HCT116 (cell line): ENCODE results near the gene HOXD9.

ENCODE experiments used
- CBX3 ChIP-seq: IDR thresholded peaks from 2 replicates; pipeline ENCODE4 v1.6.1; 2012; ENCODE audit warnings: low read depth
- CEBPB ChIP-seq: IDR thresholded peaks from 2 replicates; pipeline ENCODE4 v1.6.1; 2012; ENCODE audit warnings: low read depth
- ELF1 ChIP-seq: IDR thresholded peaks from 2 replicates; pipeline ENCODE4 v1.6.1; 2012; ENCODE audit warnings: low read depth, borderline replicate concordance
- EZH2 ChIP-seq: fragments of 200-600 bp; sonication (generic); IDR thresholded peaks from 2 replicates; pipeline ENCODE4 v1.6.1; 2017; ENCODE audit warnings: antibody characterized with exemption, mixed run types
- POLR2A ChIP-seq: IDR thresholded peaks from 2 replicates; pipeline ENCODE4 v1.7.0; 2011; ENCODE audit warnings: borderline replicate concordance; ENCODE audit not compliant: insufficient read depth, insufficient read length; ENCODE audit errors: extremely low read depth
- POLR2AphosphoS5 ChIP-seq: IDR thresholded peaks from 2 replicates; pipeline ENCODE4 v1.6.1; 2011; ENCODE audit warnings: mild to moderate bottlenecking, low read depth, low read length, moderate library complexity
- RAD21 ChIP-seq: IDR thresholded peaks from 2 replicates; pipeline ENCODE4 v1.6.1; 2012; ENCODE audit warnings: low read depth, mild to moderate bottlenecking
- REST ChIP-seq: IDR thresholded peaks from 2 replicates; pipeline ENCODE4 v1.6.1; 2012; ENCODE audit warnings: low read depth
- SIN3A ChIP-seq: IDR thresholded peaks from 2 replicates; pipeline ENCODE4 v1.6.1; 2012; ENCODE audit warnings: low read depth
- SRF ChIP-seq: IDR thresholded peaks from 2 replicates; pipeline ENCODE4 v1.6.1; 2012; ENCODE audit warnings: low read depth
- YY1 ChIP-seq: IDR thresholded peaks from 2 replicates; pipeline ENCODE4 v1.6.1; 2011; ENCODE audit warnings: low read length, low read depth, moderate library complexity, mild to moderate bottlenecking; ENCODE audit not compliant: insufficient replicate concordance; ENCODE audit errors: extremely low read depth
- TF ChIP-seq, protein P1 (sequence below): IDR thresholded peaks from 2 replicates; pipeline ENCODE4 v1.6.1; 2012
- TF ChIP-seq, protein P2 (sequence below), 3 experiments: fragments of 200-600 bp in 1 of 3; sonication (generic) in 1 of 3; IDR thresholded peaks in 2 of 3; conservative IDR thresholded peaks in 1 of 3; 2 replicates each; pipeline ENCODE4 v1.5.1; 2012 to 2017; ENCODE audit warnings: low read depth in 2 of 3, low read length in 2 of 3, antibody characterized with exemption in 1 of 3, borderline replicate concordance in 1 of 3, control low read depth in 1 of 3, mild to moderate bottlenecking in 1 of 3, mixed read lengths in 1 of 3, mixed run types in 1 of 3, moderate library complexity in 1 of 3; ENCODE audit not compliant: insufficient read depth in 1 of 3

DNA sequence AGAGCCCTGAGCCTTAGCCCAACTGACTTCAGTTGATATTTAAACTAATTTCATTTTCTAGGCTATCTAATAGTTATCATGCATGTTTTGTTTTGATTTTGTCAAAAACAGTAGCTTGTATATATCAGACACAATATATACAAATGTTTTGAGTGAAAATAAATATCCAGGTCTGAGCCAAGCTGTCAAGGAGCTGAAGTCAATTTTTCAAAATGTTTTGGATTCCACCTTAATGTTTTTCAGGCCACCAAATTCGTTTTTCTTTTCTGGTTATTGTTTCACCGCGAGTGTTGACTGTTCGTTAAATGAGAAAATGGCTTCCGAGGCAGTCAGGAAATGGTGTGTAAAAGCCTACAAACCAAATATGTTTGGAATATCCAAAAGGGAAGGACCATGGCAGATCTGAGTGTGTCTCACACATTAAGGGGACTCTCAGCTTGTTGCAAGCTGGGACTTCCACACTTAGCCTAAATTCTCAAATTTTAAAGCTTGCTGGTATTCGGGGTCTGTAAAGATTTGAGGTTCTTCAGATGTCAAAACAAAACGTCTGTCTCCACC lies 20.1 kb upstream of the HOXD9 start:
- TF ChIP-seq CBX3 = no peak
- TF ChIP-seq RAD21 = no peak
- TF ChIP-seq EZH2 = no peak
- TF ChIP-seq SIN3A = no peak
- TF ChIP-seq, protein P1, sequence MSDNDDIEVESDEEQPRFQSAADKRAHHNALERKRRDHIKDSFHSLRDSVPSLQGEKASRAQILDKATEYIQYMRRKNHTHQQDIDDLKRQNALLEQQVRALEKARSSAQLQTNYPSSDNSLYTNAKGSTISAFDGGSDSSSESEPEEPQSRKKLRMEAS = no peak
- TF ChIP-seq ELF1 = no peak
- no peak for TF ChIP-seq SRF
- TF ChIP-seq POLR2A = no peak
- TF ChIP-seq, protein P2, sequence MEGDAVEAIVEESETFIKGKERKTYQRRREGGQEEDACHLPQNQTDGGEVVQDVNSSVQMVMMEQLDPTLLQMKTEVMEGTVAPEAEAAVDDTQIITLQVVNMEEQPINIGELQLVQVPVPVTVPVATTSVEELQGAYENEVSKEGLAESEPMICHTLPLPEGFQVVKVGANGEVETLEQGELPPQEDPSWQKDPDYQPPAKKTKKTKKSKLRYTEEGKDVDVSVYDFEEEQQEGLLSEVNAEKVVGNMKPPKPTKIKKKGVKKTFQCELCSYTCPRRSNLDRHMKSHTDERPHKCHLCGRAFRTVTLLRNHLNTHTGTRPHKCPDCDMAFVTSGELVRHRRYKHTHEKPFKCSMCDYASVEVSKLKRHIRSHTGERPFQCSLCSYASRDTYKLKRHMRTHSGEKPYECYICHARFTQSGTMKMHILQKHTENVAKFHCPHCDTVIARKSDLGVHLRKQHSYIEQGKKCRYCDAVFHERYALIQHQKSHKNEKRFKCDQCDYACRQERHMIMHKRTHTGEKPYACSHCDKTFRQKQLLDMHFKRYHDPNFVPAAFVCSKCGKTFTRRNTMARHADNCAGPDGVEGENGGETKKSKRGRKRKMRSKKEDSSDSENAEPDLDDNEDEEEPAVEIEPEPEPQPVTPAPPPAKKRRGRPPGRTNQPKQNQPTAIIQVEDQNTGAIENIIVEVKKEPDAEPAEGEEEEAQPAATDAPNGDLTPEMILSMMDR (IDR thresholded peaks at IDR 0.05 in 2 of 3, conservative IDR thresholded peaks at IDR 0.05 in 1 of 3; ENCODE audit: borderline replicate concordance in 1 of 3, insufficient read depth in 1 of 3, low read depth in 2 of 3, low read length in 2 of 3) = no peak
- no peak for TF ChIP-seq POLR2AphosphoS5
- TF ChIP-seq REST = no peak
- no peak for TF ChIP-seq YY1
- TF ChIP-seq CEBPB = no peak
